WTC11 (cell line): Measurements from ENCODE around the gene RAN. TPM values are rescaled to one million over a fixed set of nuclear protein-coding genes. Genes with fewer than 3 reads are reported as not detected.

Source experiments
- ATAC-seq: fragments of 200-7000 bp; cut with Tn5 transposase; 2 replicates; pipeline ENCODE4 v1.10.0; 2021; ENCODE audit warnings: mild to moderate bottlenecking, moderate library complexity
- CTCF ChIA-PET: fragments of 300-600 bp; sonication (Branson Sonifier 250); formaldehyde crosslinking; loops from one replicate; lab custom pipeline; 2021; ENCODE audit warnings: antibody characterized with exemption; lab: Charles Lee
- POLR2A ChIA-PET: fragments of 350-600 bp; sonication (Branson Sonifier 250); formaldehyde crosslinking; loops from one replicate; lab custom pipeline; 2021; ENCODE audit warnings: antibody characterized with exemption; lab: Charles Lee
- DNase-seq: peaks from one replicate; pipeline ENCODE4 v3.0.0; 2021; ENCODE audit warnings: low spot score
- H3K27ac Mint-ChIP-seq: 2 replicates; pipeline ENCODE4 v1.8.0; 2021; ENCODE audit warnings: mixed read lengths
- H3K27me3 Mint-ChIP-seq: 2 replicates; pipeline ENCODE4 v1.8.0; 2021; ENCODE audit warnings: low read depth, mild to moderate bottlenecking, moderate library complexity, mixed read lengths
- H3K36me3 Mint-ChIP-seq: 2 replicates; pipeline ENCODE4 v1.8.0; 2021; ENCODE audit warnings: mixed read lengths
- H3K4me1 Mint-ChIP-seq: 2 replicates; pipeline ENCODE4 v1.8.0; 2022; ENCODE audit warnings: mixed read lengths
- H3K4me3 Mint-ChIP-seq: 2 replicates; pipeline ENCODE4 v1.8.0; 2021; ENCODE audit warnings: mild to moderate bottlenecking, moderate library complexity, mixed read lengths
- H3K9me3 Mint-ChIP-seq: 2 replicates; pipeline ENCODE4 v1.8.0; 2021; ENCODE audit warnings: mixed read lengths
- AFF4 ChIP-seq: sonication (generic); formaldehyde crosslinking; IDR thresholded peaks from 2 replicates; pipeline ENCODE4 v1.8.1; 2023; ENCODE audit warnings: mild to moderate bottlenecking, missing genetic modification reagents, borderline replicate concordance
- ATF1 ChIP-seq: sonication (generic); formaldehyde crosslinking; IDR thresholded peaks from 2 replicates; pipeline ENCODE4 v1.8.1; 2023; ENCODE audit warnings: mild to moderate bottlenecking, moderate library complexity, missing genetic modification reagents
- ATF2 ChIP-seq: sonication (generic); formaldehyde crosslinking; IDR thresholded peaks from 2 replicates; pipeline ENCODE4 v1.8.1; 2022; ENCODE audit warnings: low read depth, missing genetic modification reagents, borderline replicate concordance
- CREM ChIP-seq: sonication (generic); formaldehyde crosslinking; IDR thresholded peaks from 2 replicates; pipeline ENCODE4 v1.8.1; 2022; ENCODE audit warnings: mild to moderate bottlenecking, missing genetic modification reagents, moderate library complexity
- ELF4 ChIP-seq: sonication (generic); formaldehyde crosslinking; IDR thresholded peaks from 2 replicates; pipeline ENCODE4 v1.8.1; 2022; ENCODE audit warnings: low read depth, mild to moderate bottlenecking, moderate library complexity, missing genetic modification reagents
- FOXP1 ChIP-seq: sonication (generic); formaldehyde crosslinking; IDR thresholded peaks from 2 replicates; pipeline ENCODE4 v1.8.0; 2022; ENCODE audit warnings: missing genetic modification reagents, mild to moderate bottlenecking, moderate library complexity, borderline replicate concordance
- GRHL2 ChIP-seq: fragments of 250-450 bp; sonication (Bioruptor Pico); IDR thresholded peaks from 2 replicates; pipeline ENCODE4 v1.8.0; 2022; ENCODE audit warnings: mild to moderate bottlenecking, moderate library complexity; ENCODE audit not compliant: insufficient replicate concordance, severe bottlenecking
- HMGA2 ChIP-seq: fragments of 250-450 bp; sonication (Bioruptor Pico); IDR thresholded peaks from 2 replicates; pipeline ENCODE4 v1.4.0; 2021; ENCODE audit warnings: mild to moderate bottlenecking, moderate library complexity
- JUN ChIP-seq: sonication (generic); formaldehyde crosslinking; IDR thresholded peaks from 2 replicates; pipeline ENCODE4 v1.8.0; 2023; ENCODE audit warnings: mild to moderate bottlenecking, missing genetic modification reagents
- MXD4 ChIP-seq: fragments of 250-450 bp; sonication (Bioruptor Pico); IDR thresholded peaks from 2 replicates; pipeline ENCODE4 v1.8.0; 2021; ENCODE audit warnings: mild to moderate bottlenecking, moderate library complexity, borderline replicate concordance
- MYBL2 ChIP-seq: sonication (generic); formaldehyde crosslinking; IDR thresholded peaks from 2 replicates; pipeline ENCODE4 v1.8.1; 2023; ENCODE audit warnings: mild to moderate bottlenecking, moderate library complexity, missing genetic modification reagents
- NR2C2 ChIP-seq: sonication (generic); formaldehyde crosslinking; IDR thresholded peaks from 2 replicates; pipeline ENCODE4 v1.8.0; 2022; ENCODE audit warnings: mild to moderate bottlenecking, missing genetic modification reagents
- PRDM15 ChIP-seq: sonication (generic); formaldehyde crosslinking; IDR thresholded peaks from 2 replicates; pipeline ENCODE4 v1.8.0; 2022; ENCODE audit warnings: missing genetic modification reagents
- PRRX2 ChIP-seq: fragments of 250-450 bp; sonication (Bioruptor Pico); IDR thresholded peaks from 2 replicates; pipeline ENCODE4 v1.8.0; 2021; ENCODE audit warnings: mild to moderate bottlenecking
- RORB ChIP-seq: fragments of 250-450 bp; sonication (Bioruptor Pico); IDR thresholded peaks from 2 replicates; pipeline ENCODE4 v1.9.0; 2021; ENCODE audit warnings: mild to moderate bottlenecking
- SMAD3 ChIP-seq: sonication (generic); formaldehyde crosslinking; IDR thresholded peaks from 2 replicates; pipeline ENCODE4 v1.8.0; 2022; ENCODE audit warnings: missing genetic modification reagents, mild to moderate bottlenecking, borderline replicate concordance
- SP1 ChIP-seq: sonication (generic); formaldehyde crosslinking; conservative IDR thresholded peaks from 2 replicates; pipeline ENCODE4 v1.8.1; 2022; ENCODE audit warnings: missing genetic modification reagents
- TP53 ChIP-seq: sonication (generic); formaldehyde crosslinking; IDR thresholded peaks from 2 replicates; pipeline ENCODE4 v1.8.1; 2023; ENCODE audit warnings: mild to moderate bottlenecking, missing genetic modification reagents
- ZNF219 ChIP-seq: sonication (generic); formaldehyde crosslinking; IDR thresholded peaks from 2 replicates; pipeline ENCODE4 v1.8.0; 2023; ENCODE audit warnings: missing genetic modification reagents, mild to moderate bottlenecking, borderline replicate concordance
- ZNF232 ChIP-seq: sonication (generic); formaldehyde crosslinking; IDR thresholded peaks from 2 replicates; pipeline ENCODE4 v1.8.0; 2022; ENCODE audit warnings: mild to moderate bottlenecking, missing genetic modification reagents
- ZNF281 ChIP-seq: sonication (generic); formaldehyde crosslinking; IDR thresholded peaks from 2 replicates; pipeline ENCODE4 v1.8.0; 2023; ENCODE audit warnings: mild to moderate bottlenecking, missing genetic modification reagents
- ZNF512 ChIP-seq: sonication (generic); formaldehyde crosslinking; IDR thresholded peaks from 2 replicates; pipeline ENCODE4 v1.8.1; 2022; ENCODE audit warnings: missing genetic modification reagents, borderline replicate concordance
- ZNF671 ChIP-seq: fragments of 250-450 bp; sonication (Bioruptor Pico); IDR thresholded peaks from 2 replicates; pipeline ENCODE4 v1.8.0; 2021; ENCODE audit warnings: mild to moderate bottlenecking
- total RNA-seq: library from RNA; stranded (reverse); gene quantifications from 3 replicates; pipeline ENCODE4 v1.2.3, GENCODE V29; 2021

Gene RAN
- total RNA-seq, 1 experiment from 2014 or later: 1,745 TPM

- Mint-ChIP-seq H3K27me3 (no peaks in the 10 kb centered on the region), H3K36me3 (peaks cover 15% of the 10 kb centered on the region), H3K4me3 (no peak overlapping the region), H3K9me3 (peaks cover 8% of the 10 kb centered on the region), H3K4me1 (0 out of 2 replicates have a peak, but pooled peaks cover 3% of the 10 kb centered on the region), H3K27ac (no peak overlapping the region)
- ATAC-seq (no peak), DNase-seq (no peak)
- ChIA-PET POLR2A (no interaction called here), CTCF (interaction anchor here (1.1 kb wide), 1 partner anchor 10 kb away, joined by 3 read pairs; no protein-coding TSS in a partner anchor)
- no peak for TF ChIP-seq ATF1 (CRISPR knock-in tag)
- no peak for TF ChIP-seq TP53 (CRISPR knock-in tag)
- no peak for TF ChIP-seq PRDM15 (CRISPR knock-in tag)
- no peak for TF ChIP-seq AFF4 (CRISPR knock-in tag)
- TF ChIP-seq GRHL2 (CRISPR knock-in tag): no peak
- TF ChIP-seq JUN (CRISPR knock-in tag): no peak
Observed at GRCh38 chr12:130863298-130863697, 8.6 kb upstream of the RAN start.

GRCh38 chr12:130868412-130868811, 3.5 kb upstream of the RAN start:
- POLR2A ChIA-PET: no interaction called here
- Mint-ChIP-seq H3K9me3 (peaks cover 4% of the 10 kb centered on the region), H3K27ac (no peak overlapping the region), H3K4me3 (no peak overlapping the region), H3K36me3 (peaks cover 16% of the 10 kb centered on the region), H3K4me1 (peaks cover 21% of the 10 kb centered on the region), H3K27me3 (no peaks in the 10 kb centered on the region; the same call in 1 of the 2 replicates)
- ATAC-seq (no peak), DNase-seq (no peak)
- CTCF ChIA-PET: interaction anchor here (3.1 kb wide), 1 partner anchor 15 kb away, joined by 22 read pairs; no protein-coding TSS in a partner anchor
- TF ChIP-seq ELF4 (CRISPR knock-in tag): no peak
- TF ChIP-seq SMAD3 (CRISPR knock-in tag): no peak
- TF ChIP-seq HMGA2: no peak
- TF ChIP-seq ZNF512: no peak
- TF ChIP-seq RORB (CRISPR knock-in tag): no peak
- no peak for TF ChIP-seq ZNF232 (CRISPR knock-in tag)
- TF ChIP-seq CREM (CRISPR knock-in tag): no peak
- TF ChIP-seq ZNF281 (CRISPR knock-in tag): no peak
- TF ChIP-seq NR2C2 (CRISPR knock-in tag): no peak
- no peak for TF ChIP-seq ATF2
- TF ChIP-seq FOXP1: no peak
- TF ChIP-seq MYBL2 (CRISPR knock-in tag): no peak
- TF ChIP-seq MXD4 (CRISPR knock-in tag): no peak
- no peak for TF ChIP-seq ZNF219 (CRISPR knock-in tag)
- no peak for TF ChIP-seq ATF1 (CRISPR knock-in tag)
- TF ChIP-seq SP1 (CRISPR knock-in tag): no peak
- no peak for TF ChIP-seq PRRX2 (CRISPR knock-in tag)
- TF ChIP-seq ZNF671 (CRISPR knock-in tag): no peak
